CD4-positive, alpha-beta memory T cell (primary cell): ENCODE results near the gene TSPAN11. TPM values are rescaled to one million over a fixed set of nuclear protein-coding genes. Genes with fewer than 3 reads are reported as not detected.

Source experiments
- CTCF ChIA-PET: fragments of 350-600 bp; sonication (Branson Sonifier 250); formaldehyde crosslinking; loops from one replicate; lab custom pipeline; 2021; ENCODE audit warnings: inconsistent platforms; ENCODE audit not compliant: partially characterized antibody; lab: Charles Lee
- POLR2A ChIA-PET: fragments of 350-600 bp; sonication (Branson Sonifier 250); formaldehyde crosslinking; loops from one replicate; lab custom pipeline; 2021; ENCODE audit not compliant: partially characterized antibody; lab: Charles Lee
- DNase-seq, 5 donors: peaks; one replicate each; pipeline versions ENCODE4 v3.0.0 to v3.0.0-alpha.2; 2020 to 2022; ENCODE audit warnings: mixed read lengths in 1 of 5
- H3K27ac ChIP-seq: one replicate; pipeline ENCODE4 v1.7.0; 2013; ENCODE audit warnings: low read depth, low read length
- H3K27me3 ChIP-seq: 2 replicates; pipeline ENCODE4 v1.7.0; 2013; ENCODE audit warnings: mild to moderate bottlenecking, low read length, moderate library complexity; ENCODE audit not compliant: insufficient read depth
- H3K36me3 ChIP-seq: 2 replicates; pipeline ENCODE4 v1.7.0; 2013; ENCODE audit warnings: mild to moderate bottlenecking, low read length, moderate library complexity; ENCODE audit not compliant: insufficient read depth
- H3K4me1 ChIP-seq: 2 replicates; pipeline ENCODE4 v1.7.0; 2013; ENCODE audit warnings: mild to moderate bottlenecking, low read length, moderate library complexity; ENCODE audit not compliant: insufficient read depth
- H3K4me3 ChIP-seq, 2 donors: one replicate each; pipeline ENCODE4 v1.7.0; 2013; ENCODE audit warnings: low read length in 2 of 2, mild to moderate bottlenecking in 1 of 2
- H3K9me3 ChIP-seq, 2 donors: one replicate each; pipeline ENCODE4 v1.7.0; 2013; ENCODE audit warnings: low read length in 2 of 2, control low read depth in 1 of 2; ENCODE audit not compliant: control insufficient read depth in 1 of 2
- H3K27ac Mint-ChIP-seq, 7 donors: one replicate each; pipeline ENCODE4 v1.8.0; 2020 to 2021; ENCODE audit warnings: mixed read lengths in 7 of 7, mild to moderate bottlenecking in 6 of 7, inconsistent platforms in 3 of 7, moderate library complexity in 3 of 7
- H3K27me3 Mint-ChIP-seq, 2 donors: one replicate each; pipeline ENCODE4 v1.8.0; 2020 to 2021; ENCODE audit warnings: mixed read lengths in 2 of 2
- H3K36me3 Mint-ChIP-seq, 2 donors: one replicate each; pipeline ENCODE4 v1.8.0; 2020 to 2021; ENCODE audit warnings: mixed read lengths in 2 of 2, inconsistent platforms in 1 of 2, mild to moderate bottlenecking in 1 of 2
- H3K4me1 Mint-ChIP-seq, 4 donors: one replicate each; pipeline ENCODE4 v1.8.0; 2020 to 2021; ENCODE audit warnings: mixed read lengths in 4 of 4, mild to moderate bottlenecking in 1 of 4
- H3K4me3 Mint-ChIP-seq, 8 donors: one replicate each; pipeline ENCODE4 v1.8.0; 2020 to 2021; ENCODE audit warnings: mixed read lengths in 8 of 8, mild to moderate bottlenecking in 7 of 8, moderate library complexity in 6 of 8, inconsistent platforms in 3 of 8
- H3K9me3 Mint-ChIP-seq, 8 donors: one replicate each; pipeline ENCODE4 v1.8.0; 2020 to 2021; ENCODE audit warnings: mixed read lengths in 8 of 8, mild to moderate bottlenecking in 5 of 8, inconsistent platforms in 3 of 8, moderate library complexity in 1 of 8
- intact Hi-C: fragments of 100-400 bp; cut with micrococcal nuclease; formaldehyde crosslinking; loops from one replicate; pipeline ENCODE4 v1.15.1; 2023
- polyA plus RNA-seq, 2 donors: library from polyadenylated mRNA; unstranded; fragments of 300-500 nt; fragmentation: Illumina TruSeq; gene quantifications; one replicate each; pipeline ENCODE4 v1.2.3, GENCODE V29; 2021
- total RNA-seq, 2 experiments: library from RNA; stranded (reverse); gene quantifications; one replicate each; pipeline ENCODE4 v1.2.3, GENCODE V29; 2021

Gene TSPAN11
- total and polyA plus RNA-seq, 4 experiments from 2014 or later, result not detected

GRCh38 chr12:30975581-30975980 lies 49.0 kb downstream of the TSPAN11 start:
- no peak for DNase-seq
- intact Hi-C loops, result no loop called here
- H3K27ac Mint-ChIP-seq, result no peak overlapping the region
- CTCF ChIA-PET, result no interaction called here
- H3K9me3 ChIP-seq, result no peaks in the 10 kb centered on the region
- no peaks in the 10 kb centered on the region for H3K9me3 Mint-ChIP-seq
- no peak overlapping the region for H3K4me3 ChIP-seq
- H3K4me1 ChIP-seq, result no peaks in the 10 kb centered on the region
- H3K27me3 Mint-ChIP-seq, result peaks cover 0 to 6% of the 10 kb centered on the region in 2 donors
- no peaks in the 10 kb centered on the region for H3K4me1 Mint-ChIP-seq
- POLR2A ChIA-PET, result no interaction called here
- H3K27me3 ChIP-seq, result no peaks in the 10 kb centered on the region
- H3K4me3 Mint-ChIP-seq, result no peak overlapping the region
- H3K36me3 Mint-ChIP-seq, result no peaks in the 10 kb centered on the region
- no peak overlapping the region for H3K27ac ChIP-seq
- no peaks in the 10 kb centered on the region for H3K36me3 ChIP-seq

- H3K36me3 Mint-ChIP-seq, result no peaks in the 10 kb centered on the region
- Histone ChIP-seq H3K36me3 (no peaks in the 10 kb centered on the region), H3K27me3 (no peaks in the 10 kb centered on the region), H3K4me1 (no peaks in the 10 kb centered on the region), H3K4me3 (no peak overlapping the region), H3K9me3 (no peaks in the 10 kb centered on the region), H3K27ac (no peak overlapping the region)
- intact Hi-C loops, result no loop called here
- no peak overlapping the region for H3K27ac Mint-ChIP-seq
- ChIA-PET CTCF (no interaction called here), POLR2A (no interaction called here)
- no peak overlapping the region for H3K4me3 Mint-ChIP-seq
- H3K9me3 Mint-ChIP-seq, result no peaks in the 10 kb centered on the region
- no peaks in the 10 kb centered on the region for H3K4me1 Mint-ChIP-seq
- no peak for DNase-seq
- H3K27me3 Mint-ChIP-seq, result peaks cover 0 to 6% of the 10 kb centered on the region in 2 donors
These were observed 49.7 kb downstream of the TSPAN11 start for GRCh38 chr12:30976206-30976605.

- CTCF ChIA-PET, result no interaction called here
These were observed 50.6 kb downstream of the TSPAN11 start for GRCh38 chr12:30977124-30977523.

GRCh38 chr12:30977537-30978349 lies 51.2 kb downstream of the TSPAN11 start:
- Mint-ChIP-seq H3K36me3 (no peaks in the 10 kb centered on the region), H3K9me3 (no peaks in the 10 kb centered on the region), H3K4me1 (no peaks in the 10 kb centered on the region), H3K27ac (no peak overlapping the region), H3K27me3 (peaks cover 0 to 3% of the 10 kb centered on the region in 2 donors), H3K4me3 (no peak overlapping the region)
- intact Hi-C loops, result no loop called here
- no peak overlapping the region for H3K4me3 ChIP-seq
- no peak overlapping the region for H3K27ac ChIP-seq
- no peaks in the 10 kb centered on the region for H3K36me3 ChIP-seq
- no peaks in the 10 kb centered on the region for H3K4me1 ChIP-seq
- CTCF ChIA-PET, result no interaction called here
- DNase-seq, result no peak
- no peaks in the 10 kb centered on the region for H3K27me3 ChIP-seq
- no peaks in the 10 kb centered on the region for H3K9me3 ChIP-seq
- POLR2A ChIA-PET, result no interaction called here

More at GRCh38 chr12:30977124-30977523, 50.6 kb downstream of the TSPAN11 start:
- no peak for DNase-seq
- no peaks in the 10 kb centered on the region for H3K9me3 ChIP-seq
- no peak overlapping the region for H3K27ac Mint-ChIP-seq
- POLR2A ChIA-PET, result no interaction called here
- no peaks in the 10 kb centered on the region for H3K4me1 Mint-ChIP-seq
- H3K4me3 Mint-ChIP-seq, result no peak overlapping the region
- no peaks in the 10 kb centered on the region for H3K36me3 Mint-ChIP-seq
- no peak overlapping the region for H3K27ac ChIP-seq
- H3K9me3 Mint-ChIP-seq, result no peaks in the 10 kb centered on the region
- H3K27me3 ChIP-seq, result no peaks in the 10 kb centered on the region
- H3K4me1 ChIP-seq, result no peaks in the 10 kb centered on the region
- H3K27me3 Mint-ChIP-seq, result peaks cover 0 to 3% of the 10 kb centered on the region in 2 donors
- H3K4me3 ChIP-seq, result no peak overlapping the region
- H3K36me3 ChIP-seq, result no peaks in the 10 kb centered on the region
- intact Hi-C loops, result no loop called here

GRCh38 chr12:30978639-30979038 lies 52.1 kb downstream of the TSPAN11 start:
- H3K4me1 Mint-ChIP-seq, result no peaks in the 10 kb centered on the region
- H3K4me3 Mint-ChIP-seq, result no peak overlapping the region
- H3K27me3 ChIP-seq, result no peaks in the 10 kb centered on the region
- no peaks in the 10 kb centered on the region for H3K36me3 Mint-ChIP-seq
- POLR2A ChIA-PET, result no interaction called here
- no peak for DNase-seq
- no peaks in the 10 kb centered on the region for H3K27me3 Mint-ChIP-seq
- H3K4me3 ChIP-seq, result no peak overlapping the region
- no peaks in the 10 kb centered on the region for H3K9me3 ChIP-seq
- H3K9me3 Mint-ChIP-seq, result no peaks in the 10 kb centered on the region
- intact Hi-C loops, result no loop called here
- no peaks in the 10 kb centered on the region for H3K36me3 ChIP-seq
- no peak overlapping the region for H3K27ac ChIP-seq
- no peak overlapping the region for H3K27ac Mint-ChIP-seq
- CTCF ChIA-PET, result no interaction called here
- H3K4me1 ChIP-seq, result no peaks in the 10 kb centered on the region

DNA sequence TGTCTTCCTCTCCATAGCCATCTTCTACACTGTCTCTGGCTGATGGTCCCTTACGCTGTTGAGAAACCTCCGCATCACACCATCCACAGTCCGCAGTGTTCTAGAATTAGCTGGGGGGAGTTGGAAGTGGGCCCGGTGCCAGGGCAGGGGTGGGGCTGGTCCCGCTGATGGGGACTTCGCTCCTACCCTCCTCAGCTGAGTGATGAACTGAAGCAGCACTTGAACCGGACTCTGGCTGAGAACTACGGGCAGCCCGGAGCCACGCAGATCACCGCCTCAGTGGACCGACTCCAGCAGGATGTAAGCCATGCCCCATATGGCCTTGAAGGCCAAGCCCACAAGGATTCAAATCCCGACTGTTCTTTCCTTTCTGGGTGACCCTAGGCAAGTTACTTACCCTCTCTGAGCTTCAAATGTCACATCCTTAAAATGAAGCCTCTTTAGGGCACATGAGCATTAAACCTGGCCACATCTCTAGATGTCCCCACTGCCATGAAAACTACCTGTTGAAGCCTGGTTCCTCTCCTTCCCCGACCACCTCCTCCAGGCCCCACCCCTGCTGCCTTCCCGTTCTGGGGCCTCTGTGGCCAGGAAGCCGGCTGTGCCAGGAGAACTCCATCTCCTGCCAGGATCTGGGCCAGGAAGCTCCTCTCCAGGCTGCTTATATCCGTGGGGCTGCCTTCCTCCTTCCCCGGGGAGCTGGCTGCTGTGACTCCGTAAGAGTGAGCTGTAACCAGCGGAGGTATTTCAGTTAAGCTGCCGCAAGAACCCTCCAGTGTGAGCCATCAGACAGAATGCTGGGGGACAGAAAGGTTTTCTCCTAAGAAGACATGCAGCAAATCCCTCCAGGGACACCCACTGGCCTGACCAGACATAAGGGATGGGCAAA lies 53.1 kb downstream of the TSPAN11 start:
- Histone ChIP-seq H3K27me3 (no peaks in the 10 kb centered on the region), H3K36me3 (no peaks in the 10 kb centered on the region), H3K4me1 (no peaks in the 10 kb centered on the region), H3K9me3 (no peaks in the 10 kb centered on the region), H3K27ac (no peak overlapping the region), H3K4me3 (no peak overlapping the region)
- Mint-ChIP-seq H3K4me1 (no peaks in the 10 kb centered on the region), H3K27me3 (no peaks in the 10 kb centered on the region), H3K9me3 (no peaks in the 10 kb centered on the region), H3K4me3 (no peak overlapping the region), H3K36me3 (no peaks in the 10 kb centered on the region), H3K27ac (no peak overlapping the region)
- no peak for DNase-seq
- ChIA-PET CTCF (interaction anchor here (0.6 kb wide), 1 partner anchor 1280 kb away, joined by 3 read pairs; no protein-coding TSS in a partner anchor), POLR2A (no interaction called here)
- intact Hi-C loops, result no loop called here

GRCh38 chr12:30980955-30981662 lies 54.6 kb downstream of the TSPAN11 start:
- Mint-ChIP-seq H3K36me3 (no peaks in the 10 kb centered on the region), H3K27ac (peak overlapping the region in 1 of 7 donors; percentile 41)
- POLR2A ChIA-PET, result no interaction called here

More at GRCh38 chr12:30980955-30981662, 54.6 kb downstream of the TSPAN11 start:
- H3K4me3 Mint-ChIP-seq, result no peak overlapping the region
- Histone ChIP-seq H3K36me3 (no peaks in the 10 kb centered on the region), H3K9me3 (no peaks in the 10 kb centered on the region), H3K4me1 (no peaks in the 10 kb centered on the region), H3K4me3 (no peak overlapping the region), H3K27ac (no peak overlapping the region), H3K27me3 (no peaks in the 10 kb centered on the region)
- CTCF ChIA-PET, result no interaction called here
- no peak for DNase-seq
- no peaks in the 10 kb centered on the region for H3K4me1 Mint-ChIP-seq
- no peaks in the 10 kb centered on the region for H3K27me3 Mint-ChIP-seq
- intact Hi-C loops, result no loop called here
- H3K9me3 Mint-ChIP-seq, result no peaks in the 10 kb centered on the region
